Measurements from ENCODE around the gene ANKRD60.

DNA sequence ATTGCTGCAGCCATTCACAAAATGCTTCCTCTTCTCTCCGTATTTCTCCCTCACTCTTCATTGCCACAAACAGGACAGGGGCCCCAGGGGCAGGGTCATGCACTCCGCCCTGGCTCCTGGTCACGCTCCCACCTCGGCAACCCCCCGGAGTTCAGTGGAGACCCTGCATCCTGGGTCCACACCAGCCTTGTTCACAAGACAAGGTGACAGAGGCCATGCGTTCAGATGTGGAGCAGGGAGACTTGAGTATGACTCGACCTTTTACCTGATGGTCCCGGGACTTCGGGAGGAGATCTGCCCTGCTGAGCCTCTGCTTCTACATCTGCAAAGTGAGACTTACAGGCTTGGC, 49.4 kb downstream of the ANKRD60 start:
- TF ChIP-seq, protein P1, sequence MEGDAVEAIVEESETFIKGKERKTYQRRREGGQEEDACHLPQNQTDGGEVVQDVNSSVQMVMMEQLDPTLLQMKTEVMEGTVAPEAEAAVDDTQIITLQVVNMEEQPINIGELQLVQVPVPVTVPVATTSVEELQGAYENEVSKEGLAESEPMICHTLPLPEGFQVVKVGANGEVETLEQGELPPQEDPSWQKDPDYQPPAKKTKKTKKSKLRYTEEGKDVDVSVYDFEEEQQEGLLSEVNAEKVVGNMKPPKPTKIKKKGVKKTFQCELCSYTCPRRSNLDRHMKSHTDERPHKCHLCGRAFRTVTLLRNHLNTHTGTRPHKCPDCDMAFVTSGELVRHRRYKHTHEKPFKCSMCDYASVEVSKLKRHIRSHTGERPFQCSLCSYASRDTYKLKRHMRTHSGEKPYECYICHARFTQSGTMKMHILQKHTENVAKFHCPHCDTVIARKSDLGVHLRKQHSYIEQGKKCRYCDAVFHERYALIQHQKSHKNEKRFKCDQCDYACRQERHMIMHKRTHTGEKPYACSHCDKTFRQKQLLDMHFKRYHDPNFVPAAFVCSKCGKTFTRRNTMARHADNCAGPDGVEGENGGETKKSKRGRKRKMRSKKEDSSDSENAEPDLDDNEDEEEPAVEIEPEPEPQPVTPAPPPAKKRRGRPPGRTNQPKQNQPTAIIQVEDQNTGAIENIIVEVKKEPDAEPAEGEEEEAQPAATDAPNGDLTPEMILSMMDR (IDR thresholded peaks at IDR 0.05) = no peak
- TF ChIP-seq POLR2A (IDR thresholded peaks at IDR 0.05) = no peak
